GM20431 (cell line): ENCODE results near the gene ANKRD10.
"Not testable (repeated sequence)": the region's sequence is repeated elsewhere in the genome, so short reads cannot be mapped to it uniquely, and the experiment has no call there.

Experiments
- in situ Hi-C: fragments of 300-500 bp; cut with MseI, MboI; formaldehyde crosslinking; loops from one replicate; pipeline ENCODE4 v1.15.0; 2020; ENCODE audit warnings: low sequenced_read_pairs; ENCODE audit not compliant: unreplicated experiment

ANKRD10 gene

GRCh38 chr13:110869805-110870706 is 44.8 kb downstream of the ANKRD10 start:
- in situ Hi-C loops, result no loop called here

- in situ Hi-C loops, result no loop called here
Observed at GRCh38 chr13:110869231-110869804, 45.6 kb downstream of the ANKRD10 start.

- in situ Hi-C loops, result no loop called here
Observed at GRCh38 chr13:110868720-110869119, 46.1 kb downstream of the ANKRD10 start.

- in situ Hi-C loops, result no loop called here
Observed at GRCh38 chr13:110867380-110867779, 47.5 kb downstream of the ANKRD10 start.

- in situ Hi-C loops, result no loop called here
Observed at GRCh38 chr13:110866491-110867170, 48.2 kb downstream of the ANKRD10 start.

GRCh38 chr13:110863685-110864084 is 51.2 kb downstream of the ANKRD10 start:
- in situ Hi-C loops, result no loop called here

- in situ Hi-C loops, result no loop called here
Observed at GRCh38 chr13:110860983-110861382, 53.9 kb downstream of the ANKRD10 start.

GRCh38 chr13:110856942-110857835 is 57.7 kb downstream of the ANKRD10 start:
- in situ Hi-C loops, result no loop called here

- in situ Hi-C loops, result no loop called here
Observed at GRCh38 chr13:110855363-110855762, 59.5 kb downstream of the ANKRD10 start.

- in situ Hi-C loops, result no loop called here
Observed at GRCh38 chr13:110854866-110855265, 60.0 kb downstream of the ANKRD10 start.

- in situ Hi-C loops, result no loop called here
Observed at GRCh38 chr13:110853235-110853721, 61.6 kb downstream of the ANKRD10 start.

GRCh38 chr13:110850840-110851239 is 64.0 kb downstream of the ANKRD10 start:
- in situ Hi-C loops, result no loop called here

GRCh38 chr13:110850006-110850405 is 64.9 kb downstream of the ANKRD10 start:
- in situ Hi-C loops, result no loop called here

GRCh38 chr13:110845520-110845919 is 69.3 kb downstream of the ANKRD10 start:
- in situ Hi-C loops, result no loop called here

- in situ Hi-C loops, result no loop called here
Observed at GRCh38 chr13:110841846-110842245, 73.0 kb downstream of the ANKRD10 start.

- in situ Hi-C loops, result no loop called here
Observed at GRCh38 chr13:110841406-110841805, 73.5 kb downstream of the ANKRD10 start.

GRCh38 chr13:110838867-110839538 is 75.9 kb downstream of the ANKRD10 start:
- in situ Hi-C loops, result no loop called here

- in situ Hi-C loops, result no loop called here
Observed at GRCh38 chr13:110838116-110838515, 76.8 kb downstream of the ANKRD10 start.

GRCh38 chr13:110837397-110838061 is 77.3 kb downstream of the ANKRD10 start:
- in situ Hi-C loops, result not testable (repeated sequence)
